Endothelial cell of umbilical vein (primary cell): ENCODE results near the gene MAP1S. TPM values are rescaled to one million over a fixed set of nuclear protein-coding genes. Genes with fewer than 3 reads are reported as not detected.

ENCODE experiments used
- BruUV-seq: library from RNA; stranded (reverse); fragments of 400-500 nt; replicated peaks from 2 replicates; lab custom pipeline; 2021; lab: Mats Ljungman, UMichigan
- CTCF ChIA-PET: fragments of 300-600, 350-600 bp; sonication (Branson Sonifier 250); formaldehyde crosslinking; loops from one replicate; lab custom pipeline; 2021; ENCODE audit warnings: antibody characterized with exemption, inconsistent platforms; lab: Charles Lee
- POLR2A ChIA-PET: fragments of 300-600, 350-600 bp; sonication (Branson Sonifier 250); formaldehyde crosslinking; loops from one replicate; lab custom pipeline; 2021; ENCODE audit warnings: antibody characterized with exemption, inconsistent platforms; lab: Charles Lee
- DNase-seq: peaks from one replicate; pipeline ENCODE4 v3.0.0-alpha.2; 2011; ENCODE audit warnings: low read depth, low spot score
- FAIRE-seq: peaks from 2 replicates; lab custom pipeline; 2011; peaks lifted over from hg19 to GRCh38; lab: Jason Lieb, UNC
- H2AFZ ChIP-seq: 2 replicates; pipeline ENCODE4 v1.6.0; 2012; ENCODE audit warnings: low read depth, low read length, control low read depth, inconsistent platforms
- H3K27ac ChIP-seq: 2 replicates; pipeline ENCODE4 v1.5.1; 2011; ENCODE audit warnings: low read depth, mild to moderate bottlenecking, control low read depth, low read length, moderate library complexity; ENCODE audit not compliant: insufficient read depth
- H3K27me3 ChIP-seq, 2 experiments: 2 replicates each; pipeline versions ENCODE4 v1.6.0 to v1.6.1; 2011; ENCODE audit warnings: low read length in 2 of 2, mixed read lengths in 1 of 2; ENCODE audit not compliant: control insufficient read depth in 2 of 2, insufficient read depth in 2 of 2
- H3K36me3 ChIP-seq, 2 experiments: 2 replicates in 1 of 2; 3 replicates in 1 of 2; pipeline ENCODE4 v1.5.1; 2011; ENCODE audit warnings: low read length in 2 of 2, mild to moderate bottlenecking in 1 of 2, moderate library complexity in 1 of 2; ENCODE audit not compliant: control insufficient read depth in 2 of 2, insufficient read depth in 2 of 2; ENCODE audit errors: extremely low read depth in 1 of 2
- H3K4me1 ChIP-seq: 3 replicates; pipeline ENCODE4 v1.5.1; 2011; ENCODE audit warnings: mild to moderate bottlenecking, low read length; ENCODE audit not compliant: control insufficient read depth, insufficient read depth; ENCODE audit errors: extremely low read depth
- H3K4me2 ChIP-seq: 2 replicates; pipeline ENCODE4 v1.6.1; 2011; ENCODE audit warnings: low read length, control low read depth, mixed read lengths; ENCODE audit not compliant: insufficient read depth
- H3K4me3 ChIP-seq, 3 experiments: fragments of 200-600 bp in 1 of 3; sonication (generic), shearing (Covaris generic) in 1 of 3; replicated peaks in 1 of 3; 2 replicates each; pipeline ENCODE4 v1.5.1; 2011 to 2016; ENCODE audit warnings: control low read depth in 3 of 3, low read length in 3 of 3, mild to moderate bottlenecking in 2 of 3, inconsistent platforms in 1 of 3, low read depth in 1 of 3, moderate library complexity in 1 of 3; ENCODE audit not compliant: insufficient read depth in 1 of 3
- H3K79me2 ChIP-seq: 2 replicates; pipeline ENCODE4 v1.6.0; 2012; ENCODE audit warnings: low read length, inconsistent platforms; ENCODE audit not compliant: control insufficient read depth, insufficient read depth
- H3K9ac ChIP-seq: replicated peaks from 2 replicates; pipeline ENCODE3; 2011; ENCODE audit warnings: low read length, control low read depth; ENCODE audit not compliant: insufficient read depth; ENCODE audit errors: extremely low read depth
- H3K9me1 ChIP-seq: replicated peaks from 3 replicates; pipeline ENCODE4 v1.6.0; 2011; ENCODE audit warnings: mild to moderate bottlenecking, low read length; ENCODE audit not compliant: control insufficient read depth, insufficient read depth; ENCODE audit errors: extremely low read depth
- H3K9me3 ChIP-seq: replicated peaks from 2 replicates; pipeline ENCODE4 v1.5.1; 2012; ENCODE audit warnings: low read length, inconsistent platforms; ENCODE audit not compliant: control insufficient read depth, insufficient read depth
- H4K20me1 ChIP-seq: replicated peaks from 2 replicates; pipeline ENCODE3; 2011; ENCODE audit warnings: mild to moderate bottlenecking, low read length; ENCODE audit not compliant: control insufficient read depth, insufficient read depth; ENCODE audit errors: extremely low read depth
- EZH2 ChIP-seq: IDR thresholded peaks from 2 replicates; pipeline ENCODE4 v1.6.1; 2012; ENCODE audit warnings: borderline replicate concordance, low read depth, mild to moderate bottlenecking, moderate library complexity, low read length, inconsistent platforms; ENCODE audit not compliant: severe bottlenecking
- FOS ChIP-seq: IDR thresholded peaks from 2 replicates; pipeline ENCODE4 v1.6.1; 2011; ENCODE audit warnings: mild to moderate bottlenecking, low read length, moderate library complexity, borderline replicate concordance; ENCODE audit not compliant: insufficient read depth
- GATA2 ChIP-seq: IDR thresholded peaks from 2 replicates; pipeline ENCODE4 v1.7.0; 2011; ENCODE audit warnings: low read depth, mild to moderate bottlenecking, moderate library complexity, mixed read lengths, low read length; ENCODE audit not compliant: insufficient read length, insufficient read depth
- JUN ChIP-seq: IDR thresholded peaks from 2 replicates; pipeline ENCODE4 v1.6.1; 2011; ENCODE audit warnings: borderline replicate concordance, low read depth; ENCODE audit not compliant: insufficient read length, insufficient read depth
- MAX ChIP-seq: IDR thresholded peaks from 2 replicates; pipeline ENCODE4 v1.6.1; 2011; ENCODE audit not compliant: insufficient read depth, insufficient read length
- MYC ChIP-seq: IDR thresholded peaks from one replicate; pipeline ENCODE4 v1.6.1; 2011; ENCODE audit warnings: mild to moderate bottlenecking, low read depth, low read length
- POLR2A ChIP-seq: IDR thresholded peaks from 2 replicates; pipeline ENCODE4 v1.6.1; 2012; ENCODE audit warnings: low read depth, mild to moderate bottlenecking, control low read depth, low read length
- POLR2AphosphoS5 ChIP-seq: IDR thresholded peaks from 2 replicates; pipeline ENCODE4 v1.6.1; 2012; ENCODE audit warnings: low read depth, mild to moderate bottlenecking, control low read depth, low read length, moderate library complexity; ENCODE audit not compliant: insufficient read depth
- dilution Hi-C: fragments of 300-500 bp; cut with MboI; formaldehyde crosslinking; loops from one replicate; pipeline ENCODE4 v1.15.0; 2019; ENCODE audit warnings: low sequenced_read_pairs; ENCODE audit not compliant: extremely low pct_ligation_motif_present
- intact Hi-C: fragments of 100-400 bp; cut with micrococcal nuclease; formaldehyde crosslinking; loops from one replicate; pipeline ENCODE4 v1.10.0; 2022
- polyA plus RNA-seq, 4 experiments: library from polyadenylated mRNA; depleted of rRNA in 3 of 4; stranded (reverse) in 3 of 4; unstranded in 1 of 4; fragments of >200 nt; gene quantifications; 2 replicates each; pipeline versions ENCODE4 v1.2.1 to v1.2.3, GENCODE V29; 2011 to 2012; ENCODE audit warnings: missing spikeins in 1 of 4
- total RNA-seq: library from RNA; stranded (reverse); gene quantifications from 2 replicates; pipeline ENCODE4 v1.2.3, GENCODE V29; 2021
- TF ChIP-seq, protein P1 (sequence below), 2 donors: IDR thresholded peaks; 1 replicate in 1 of 2; 2 replicates in 1 of 2; pipeline ENCODE4 v1.5.1; 2011; ENCODE audit warnings: low read length in 2 of 2, mild to moderate bottlenecking in 2 of 2, moderate library complexity in 2 of 2, control low read depth in 1 of 2, inconsistent platforms in 1 of 2, low read depth in 1 of 2; ENCODE audit not compliant: insufficient read depth in 1 of 2; ENCODE audit errors: extremely low read depth in 1 of 2

MAP1S gene
- total and polyA plus RNA-seq, 2 donors (not counting 3 experiments of a cell fraction or from before 2014, with no cell fraction given), result 94.8 to 143 TPM

GRCh38 chr19:17722655-17723240, 3.5 kb downstream of the MAP1S start:
- Histone ChIP-seq H3K9me1 (no peaks in the 10 kb centered on the region), H3K4me2 (no peak overlapping the region), H3K27ac (peak overlapping the region; percentile 90), H3K9me3 (no peaks in the 10 kb centered on the region), H4K20me1 (no peaks in the 10 kb centered on the region), H3K36me3 (peaks cover 24 to 39% of the 10 kb centered on the region in 2 experiments), H2AFZ (no peak overlapping the region), H3K27me3 (no peaks in the 10 kb centered on the region), H3K4me3 (no peak overlapping the region), H3K4me1 (peaks cover 27% of the 10 kb centered on the region), H3K9ac (peak overlapping the region; percentile 13), H3K79me2 (peaks cover 81% of the 10 kb centered on the region)
- no peak for TF ChIP-seq POLR2AphosphoS5
- no peak for TF ChIP-seq POLR2A
- ChIA-PET CTCF (interaction anchor here (0.6 to 5.2 kb wide), 3 partner anchors 12 to 44 kb away, joined by 3 to 26 read pairs (median 4); no protein-coding TSS in a partner anchor), POLR2A (interaction anchor here (0.6 kb wide), 2 partner anchors 10 to 1166 kb away, joined by 3 to 10 read pairs; no protein-coding TSS in a partner anchor)
- BruUV-seq, result no TSS peak
- intact Hi-C loops, result no loop called here
- no peak for FAIRE-seq
- no peak for DNase-seq
- dilution Hi-C loops, result no loop called here

DNA sequence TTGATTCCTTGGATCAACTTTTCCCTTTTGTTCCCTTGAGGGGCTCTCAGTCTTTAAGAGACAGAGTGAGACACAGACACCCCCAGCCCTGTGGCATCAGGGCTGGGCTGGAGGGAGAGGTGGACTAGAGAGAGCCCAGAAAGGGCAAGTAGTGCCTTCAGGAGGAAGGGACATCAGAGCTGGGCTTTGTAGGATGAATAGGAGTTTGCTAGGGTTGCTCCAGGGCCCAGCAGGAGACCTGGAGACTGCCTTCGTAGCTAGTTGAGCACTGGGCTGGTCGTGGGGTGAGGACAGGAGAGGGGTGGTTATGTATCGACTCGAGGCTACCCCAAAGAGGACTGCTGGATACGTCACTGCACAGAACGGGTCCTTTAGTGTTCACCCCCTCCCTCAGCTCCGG, 5.4 kb downstream of the MAP1S start:
- ChIA-PET POLR2A (no interaction called here), CTCF (interaction anchor here (0.9 to 3.3 kb wide), 3 partner anchors 10 to 42 kb away, joined by 3 to 20 read pairs (median 3); no protein-coding TSS in a partner anchor)
- no peaks in the 10 kb centered on the region for H3K9me1 ChIP-seq
- H3K4me1 ChIP-seq, result peaks cover 26% of the 10 kb centered on the region
- H3K9me3 ChIP-seq, result no peaks in the 10 kb centered on the region
- H3K79me2 ChIP-seq, result peaks cover 97% of the 10 kb centered on the region
- no peaks in the 10 kb centered on the region for H4K20me1 ChIP-seq
- no peak overlapping the region for H3K4me2 ChIP-seq
- dilution Hi-C loops (no loop called here), intact Hi-C loops (no loop called here)
- H3K27ac ChIP-seq, result no peak overlapping the region
- H3K4me3 ChIP-seq, result no peak overlapping the region
- no peak for DNase-seq
- H3K27me3 ChIP-seq, result no peaks in the 10 kb centered on the region
- BruUV-seq, result no TSS peak
- TF ChIP-seq JUN (no peak), MYC (no peak), GATA2 (no peak), POLR2AphosphoS5 (no peak), EZH2 (no peak), FOS (no peak), POLR2A (no peak), MAX (no peak)
- TF ChIP-seq, protein P1, sequence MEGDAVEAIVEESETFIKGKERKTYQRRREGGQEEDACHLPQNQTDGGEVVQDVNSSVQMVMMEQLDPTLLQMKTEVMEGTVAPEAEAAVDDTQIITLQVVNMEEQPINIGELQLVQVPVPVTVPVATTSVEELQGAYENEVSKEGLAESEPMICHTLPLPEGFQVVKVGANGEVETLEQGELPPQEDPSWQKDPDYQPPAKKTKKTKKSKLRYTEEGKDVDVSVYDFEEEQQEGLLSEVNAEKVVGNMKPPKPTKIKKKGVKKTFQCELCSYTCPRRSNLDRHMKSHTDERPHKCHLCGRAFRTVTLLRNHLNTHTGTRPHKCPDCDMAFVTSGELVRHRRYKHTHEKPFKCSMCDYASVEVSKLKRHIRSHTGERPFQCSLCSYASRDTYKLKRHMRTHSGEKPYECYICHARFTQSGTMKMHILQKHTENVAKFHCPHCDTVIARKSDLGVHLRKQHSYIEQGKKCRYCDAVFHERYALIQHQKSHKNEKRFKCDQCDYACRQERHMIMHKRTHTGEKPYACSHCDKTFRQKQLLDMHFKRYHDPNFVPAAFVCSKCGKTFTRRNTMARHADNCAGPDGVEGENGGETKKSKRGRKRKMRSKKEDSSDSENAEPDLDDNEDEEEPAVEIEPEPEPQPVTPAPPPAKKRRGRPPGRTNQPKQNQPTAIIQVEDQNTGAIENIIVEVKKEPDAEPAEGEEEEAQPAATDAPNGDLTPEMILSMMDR (IDR thresholded peaks at IDR 0.05; ENCODE audit: extremely low read depth in 1 of 2, insufficient read depth in 1 of 2, low read depth in 1 of 2, low read length in 2 of 2), result no peak
- no peak for FAIRE-seq
- H3K9ac ChIP-seq, result no peak overlapping the region
- H3K36me3 ChIP-seq, result peaks cover 29 to 49% of the 10 kb centered on the region in 2 experiments
- H2AFZ ChIP-seq, result no peak overlapping the region
